IPS DF 19.7 (cell line): ENCODE data around the gene ORC4.

Experiments
- DNase-seq: peaks from one replicate; pipeline ENCODE4 v3.0.0-alpha.2; 2013; ENCODE audit warnings: low read depth, low spot score

Gene ORC4

DNA sequence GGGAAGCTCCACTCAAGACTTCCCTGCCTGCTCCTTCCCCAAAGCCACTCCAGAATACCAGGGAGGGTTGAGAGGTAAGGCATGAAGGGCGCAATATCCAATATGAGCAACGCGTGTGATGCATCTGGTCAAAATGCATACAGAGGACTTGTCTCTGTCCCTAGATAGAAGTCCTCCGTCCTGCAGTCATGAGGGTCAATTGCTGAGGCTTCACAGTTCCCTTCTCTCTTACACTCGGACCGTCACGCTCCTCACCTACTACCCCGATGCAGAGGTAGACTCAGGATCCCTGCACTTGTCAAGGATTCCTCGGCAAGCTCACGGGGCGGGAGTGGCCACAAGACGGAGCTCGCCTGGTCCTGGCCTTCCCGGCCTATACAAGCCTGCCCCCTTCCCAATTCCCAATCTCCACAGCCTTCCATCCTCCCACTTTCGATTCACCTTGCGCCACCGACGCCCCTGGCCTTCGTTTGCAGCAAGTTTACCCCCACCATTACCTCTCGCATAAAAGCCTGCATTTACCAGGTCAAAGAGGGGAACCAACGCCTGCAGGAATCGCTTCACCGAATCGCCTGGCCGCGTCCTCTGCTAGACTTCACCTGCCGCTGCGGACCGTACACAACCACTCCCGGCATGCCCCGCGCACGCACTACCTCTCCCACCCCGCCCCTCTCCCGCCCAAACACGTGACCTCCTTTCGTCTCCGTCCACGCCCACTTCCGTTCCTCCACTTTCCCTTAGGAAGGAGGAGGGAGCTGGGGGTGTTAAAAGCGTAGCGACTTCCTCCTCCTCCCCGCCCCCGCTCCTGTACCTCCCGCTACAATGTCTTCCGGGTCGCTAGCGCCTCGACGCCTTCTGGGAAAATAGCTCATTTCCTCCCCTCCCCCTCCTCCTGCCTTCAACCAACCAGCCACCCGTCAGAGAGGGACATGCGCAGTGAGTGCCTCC is at the start of gene ORC4:
Gene ORC4 (minus strand): TSS at position 627 of the 948 bp plus-strand sequence. CDS start 44,779 bp downstream, outside the sequence.
- peak; percentile 97 for DNase-seq

DNA sequence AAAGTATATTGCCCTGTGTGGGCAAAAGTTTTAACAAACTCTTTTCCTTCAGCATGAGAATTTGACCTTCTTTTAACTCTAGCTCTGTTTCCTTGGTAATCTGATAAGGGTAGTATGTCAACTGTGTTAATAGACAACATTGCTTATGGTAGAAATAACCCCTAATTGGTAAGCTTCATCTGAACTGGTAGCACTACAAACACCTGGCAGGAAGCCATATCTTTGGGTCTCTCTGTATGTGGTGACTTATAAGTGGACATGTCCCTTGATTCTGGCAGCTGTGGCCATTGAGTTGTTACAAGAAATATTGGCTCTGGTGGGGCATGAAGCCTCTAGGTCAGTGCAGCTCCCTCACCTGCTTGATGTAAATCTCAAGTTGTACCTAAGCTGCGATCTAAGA is 47.3 kb upstream of the ORC4 start:
- DNase-seq, result no peak

DNA sequence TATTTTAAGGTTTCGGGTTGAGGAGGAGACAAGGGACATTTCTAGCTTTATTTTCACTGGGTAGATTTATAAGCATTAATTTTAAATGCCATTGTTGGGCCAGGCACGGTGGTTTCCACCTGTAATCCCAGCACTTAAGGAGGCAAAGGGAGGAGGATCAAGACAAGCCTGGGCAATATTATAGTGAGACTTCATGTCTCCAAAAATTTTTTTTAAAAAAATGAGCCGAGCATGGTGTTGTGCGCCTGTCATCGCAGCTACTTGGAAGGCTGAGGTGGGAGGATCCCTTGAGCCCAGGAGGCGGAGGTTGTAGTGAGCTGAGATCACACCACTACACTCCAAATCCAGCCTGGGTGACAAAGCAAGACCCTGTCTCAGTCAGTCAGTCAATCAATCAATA is 45.4 kb upstream of the ORC4 start:
- DNase-seq, result no peak

DNA sequence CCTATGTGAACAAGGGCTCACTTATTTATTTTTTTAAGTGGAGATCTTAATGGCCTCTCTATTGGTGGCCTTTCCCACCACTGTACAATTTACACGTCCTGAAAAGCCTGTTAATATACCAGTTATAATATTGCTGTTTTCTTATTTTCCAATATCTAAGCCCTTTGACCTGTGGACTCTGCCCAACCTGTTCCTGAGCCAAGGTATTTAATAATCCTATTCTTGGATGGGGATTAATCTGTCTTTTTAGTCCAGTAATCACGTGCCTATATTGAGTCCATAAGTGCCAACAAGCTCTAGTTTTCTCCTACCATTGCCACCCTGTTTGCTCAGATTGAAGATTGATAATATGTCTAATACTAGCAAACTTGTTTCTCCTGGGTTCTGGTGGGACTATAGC is 43.1 kb upstream of the ORC4 start:
- no peak for DNase-seq

DNA sequence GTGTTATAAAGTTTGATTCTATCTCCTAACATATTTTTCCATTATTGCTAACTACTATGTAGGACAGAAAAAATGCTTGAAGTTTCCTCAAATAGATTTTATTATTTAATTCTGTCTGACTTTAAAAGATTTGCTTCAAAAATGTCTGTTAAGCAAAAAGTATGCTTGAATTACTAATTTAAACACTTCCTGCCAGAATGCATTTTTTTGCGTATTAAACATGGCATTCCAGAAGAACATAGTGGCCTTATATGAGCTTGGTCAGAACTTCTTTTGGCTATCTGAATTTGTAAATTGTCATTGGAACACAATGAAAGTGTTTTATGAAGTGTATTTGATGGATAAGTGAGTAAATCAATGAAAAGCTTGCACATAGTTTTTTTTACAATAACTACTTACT is 38.1 kb upstream of the ORC4 start:
- DNase-seq, result no peak

DNA sequence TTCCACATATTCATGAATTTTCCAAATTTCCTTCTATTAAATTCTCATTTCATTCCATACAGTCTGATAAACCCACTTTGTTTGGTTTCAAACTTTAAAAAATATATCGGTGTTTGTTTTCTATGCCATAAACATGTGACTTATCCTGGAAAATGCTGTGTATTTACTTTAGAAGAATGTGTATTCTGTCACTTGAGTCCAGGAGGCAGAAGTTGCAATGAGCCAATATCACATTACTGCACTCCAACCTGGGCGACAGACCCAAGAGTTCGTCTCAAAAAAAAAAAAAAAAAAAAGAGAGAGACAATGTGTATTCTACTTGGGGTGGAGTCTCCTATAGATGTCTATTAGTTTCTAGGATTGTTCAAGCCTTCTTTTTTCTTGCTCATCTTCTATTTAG is 32.1 kb upstream of the ORC4 start:
- DNase-seq, result no peak

DNA sequence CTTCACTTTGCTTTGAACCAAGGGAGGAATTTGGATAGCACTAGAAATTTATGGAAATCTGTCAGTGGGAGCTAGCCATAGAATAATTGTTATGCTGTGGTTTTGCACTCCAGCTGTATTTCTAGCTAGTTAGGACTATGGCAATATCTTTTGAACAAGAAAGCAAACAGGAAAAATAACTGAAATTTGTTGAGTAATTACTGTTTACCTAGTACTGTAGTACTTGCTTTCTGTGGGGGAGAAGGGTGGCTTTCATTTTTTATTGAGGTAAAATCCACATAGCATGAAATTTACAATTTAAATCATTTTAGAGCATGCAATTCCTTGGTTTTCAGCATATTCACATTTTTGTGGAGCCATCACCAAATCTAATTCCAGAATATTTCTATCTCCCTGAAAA is 28.7 kb upstream of the ORC4 start:
- DNase-seq, result no peak

DNA sequence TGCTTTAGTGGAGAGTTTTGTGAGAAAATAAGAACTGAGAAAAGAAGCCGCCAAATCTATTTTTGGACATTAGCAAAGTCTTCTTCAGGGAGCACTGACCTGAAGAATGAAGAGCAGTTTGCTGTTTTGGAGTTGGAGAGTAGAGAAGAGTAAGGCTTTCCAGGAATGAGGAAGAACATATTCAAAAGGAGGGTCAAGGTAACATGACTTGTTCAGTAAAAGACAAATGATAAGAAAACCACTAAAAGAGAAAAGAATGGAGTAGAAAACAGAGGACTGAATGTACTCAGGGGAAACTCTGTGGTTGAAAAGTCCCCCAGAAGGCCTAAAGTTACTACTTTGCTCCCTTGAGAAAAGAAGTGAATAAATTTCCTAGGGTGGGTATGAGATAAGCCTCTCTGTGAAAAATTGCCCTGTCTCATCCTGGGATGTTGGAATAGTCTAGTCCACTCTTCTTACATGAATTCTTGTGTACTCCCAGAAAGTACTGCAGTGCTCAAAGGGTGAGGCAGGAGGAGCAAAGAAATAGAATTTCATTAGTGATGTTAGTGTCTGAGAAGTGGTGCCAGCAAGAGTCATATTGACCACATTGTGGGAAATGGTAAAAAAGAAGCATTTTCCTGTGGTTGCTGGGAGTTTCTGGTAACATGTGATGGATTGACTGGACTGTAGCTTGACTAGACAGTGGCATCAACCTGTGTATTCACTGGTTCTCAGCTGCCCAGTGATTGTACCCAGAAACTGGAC is 28.1 kb upstream of the ORC4 start:
- DNase-seq, result no peak

DNA sequence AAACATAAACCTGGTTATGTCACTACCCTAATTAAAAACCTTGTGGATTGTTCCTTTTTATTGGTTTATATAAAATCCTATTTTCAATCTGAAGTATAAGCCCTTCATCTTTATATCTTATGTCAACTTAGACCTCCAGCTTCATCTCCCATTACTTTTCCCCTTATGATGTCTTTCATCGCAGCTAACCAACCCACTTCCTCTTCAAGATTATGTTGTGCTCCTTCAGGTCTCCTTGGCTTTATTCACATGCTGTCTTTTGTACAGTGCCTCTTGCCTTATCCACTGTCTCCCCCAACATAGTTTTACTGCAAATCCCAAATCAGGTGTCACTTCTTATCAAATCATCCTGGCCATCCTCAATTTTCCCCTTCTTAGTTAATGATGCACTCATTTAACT is 26.3 kb upstream of the ORC4 start:
- DNase-seq, result no peak

DNA sequence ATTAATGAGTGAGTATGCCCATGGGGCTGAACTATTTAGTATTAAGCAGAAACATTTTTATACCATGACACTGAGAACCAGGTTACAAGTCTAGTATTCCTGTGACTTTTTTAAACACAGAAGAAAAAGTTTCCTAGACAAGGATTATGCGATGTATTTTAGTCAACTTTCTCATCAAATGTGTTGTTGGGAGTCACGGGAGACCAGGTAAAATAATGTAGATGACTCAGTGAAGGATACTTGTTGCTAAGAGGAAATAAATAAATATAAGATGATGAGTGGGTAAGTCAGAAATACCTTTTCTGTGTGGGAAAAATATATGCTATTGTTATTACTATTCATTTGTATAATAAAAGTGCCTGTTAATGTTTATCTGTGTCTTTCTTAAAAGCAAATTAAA is 23.8 kb upstream of the ORC4 start:
- no peak for DNase-seq

DNA sequence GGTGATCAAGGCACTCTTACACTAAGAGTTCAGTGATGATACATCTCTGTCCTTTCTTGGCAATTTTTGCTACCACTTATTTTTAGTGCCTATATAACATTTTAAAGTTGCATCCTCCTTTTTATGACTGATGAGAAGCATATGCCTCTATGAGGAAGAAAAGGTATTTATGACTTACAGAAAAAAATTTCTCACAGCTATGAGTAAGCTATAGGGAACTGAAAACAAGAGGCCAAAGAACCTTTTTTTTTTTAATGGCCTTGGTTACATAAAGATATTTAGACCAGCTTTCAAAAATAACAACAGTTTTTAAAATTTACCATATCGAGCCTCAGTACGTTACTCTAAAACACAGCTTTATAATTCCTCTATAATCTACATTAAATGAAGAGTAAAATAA is 21.7 kb upstream of the ORC4 start:
- no peak for DNase-seq

DNA sequence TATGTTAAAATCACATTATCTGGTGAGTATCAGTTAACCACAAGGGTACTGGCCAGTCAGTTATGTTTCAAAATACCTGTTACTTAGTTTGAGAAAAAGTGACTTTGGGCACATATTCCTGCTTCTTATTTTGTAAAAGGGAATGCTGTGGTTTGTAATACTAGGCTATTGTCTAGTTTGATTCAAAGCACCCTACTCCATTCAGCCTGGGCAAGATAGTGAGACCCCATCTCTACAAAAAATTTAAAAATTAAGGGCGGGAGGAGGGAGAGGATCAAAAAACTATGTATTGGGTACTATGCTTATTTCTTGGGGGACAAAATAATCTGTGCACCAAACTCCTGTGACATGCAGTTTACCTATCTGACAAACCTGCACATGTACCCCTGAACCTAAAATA is 19.2 kb upstream of the ORC4 start:
- DNase-seq, result no peak

DNA sequence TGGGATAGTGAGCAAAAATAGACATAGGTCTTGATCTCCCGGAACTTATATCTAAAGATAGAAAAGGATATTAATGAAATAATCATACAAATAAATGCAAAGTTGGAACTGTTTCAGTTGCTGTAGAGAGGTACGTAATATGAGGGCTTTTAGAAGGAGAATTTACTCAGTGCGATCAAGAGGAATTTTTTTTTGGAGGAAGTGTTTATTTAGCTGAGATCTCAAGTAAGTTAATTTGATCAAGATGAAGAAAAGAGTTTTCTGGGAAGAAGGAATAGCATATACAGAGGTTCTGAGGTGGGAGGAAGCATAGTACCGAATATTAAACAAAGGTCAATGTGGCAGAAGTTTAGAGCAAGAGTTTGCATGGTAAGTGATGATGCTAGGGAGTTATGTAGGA is 11.7 kb upstream of the ORC4 start:
- no peak for DNase-seq

DNA sequence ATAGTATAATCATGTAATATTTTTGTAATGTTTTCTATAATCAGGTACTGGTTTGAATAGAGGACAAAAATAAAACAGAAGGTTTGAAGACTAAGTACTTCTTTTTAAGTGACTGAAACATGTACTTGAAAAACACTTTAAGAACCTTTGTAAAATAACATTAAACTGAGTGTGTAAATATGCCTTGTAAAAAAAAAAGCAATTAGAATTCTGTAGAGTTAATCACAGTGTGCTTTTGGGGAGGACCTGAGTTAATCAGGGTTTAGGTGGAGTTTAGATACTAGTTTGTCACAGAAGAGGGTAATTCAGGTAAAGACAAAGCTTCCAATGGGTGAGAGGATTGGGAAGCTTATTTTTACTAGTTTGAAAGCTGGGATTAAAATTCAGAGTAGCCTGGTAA is 10.6 kb upstream of the ORC4 start:
- no peak for DNase-seq

DNA sequence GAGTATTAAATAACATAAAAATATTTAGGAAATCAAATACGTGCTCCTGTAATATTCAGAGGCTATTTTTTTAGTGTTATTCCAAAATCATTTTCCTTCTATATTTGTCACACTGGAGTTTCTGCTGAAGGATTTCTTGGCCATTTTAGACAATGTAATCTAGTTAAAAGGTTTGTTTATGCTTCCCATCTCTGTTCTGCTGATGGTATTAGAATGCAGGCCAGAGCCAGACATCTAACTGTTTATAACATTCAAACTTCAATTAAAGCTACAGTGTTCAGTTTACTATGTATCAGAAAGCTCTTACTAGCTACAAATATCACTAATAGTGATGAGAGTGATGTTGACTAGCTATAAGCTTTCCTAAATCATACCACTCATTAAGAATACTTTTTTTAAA is 8.2 kb upstream of the ORC4 start:
- DNase-seq, result no peak

DNA sequence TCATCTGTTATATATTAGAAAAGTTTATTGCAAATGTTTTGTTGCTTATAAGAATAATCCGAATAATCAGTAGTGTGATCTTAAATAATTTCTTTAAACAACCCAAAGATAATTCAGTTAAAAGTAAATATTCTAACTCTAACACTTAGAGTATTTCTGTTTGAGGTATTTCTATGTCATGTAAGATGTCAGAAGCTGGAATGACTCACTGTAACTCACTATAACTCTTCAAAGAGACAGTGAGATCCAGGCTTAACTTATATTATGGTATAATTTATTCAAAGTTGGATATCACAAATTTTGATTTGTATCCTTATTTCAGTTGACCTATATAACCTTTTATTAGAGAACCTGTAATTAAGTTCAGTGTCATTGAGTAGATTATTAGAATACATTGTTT is 7.3 kb upstream of the ORC4 start:
- no peak for DNase-seq

DNA sequence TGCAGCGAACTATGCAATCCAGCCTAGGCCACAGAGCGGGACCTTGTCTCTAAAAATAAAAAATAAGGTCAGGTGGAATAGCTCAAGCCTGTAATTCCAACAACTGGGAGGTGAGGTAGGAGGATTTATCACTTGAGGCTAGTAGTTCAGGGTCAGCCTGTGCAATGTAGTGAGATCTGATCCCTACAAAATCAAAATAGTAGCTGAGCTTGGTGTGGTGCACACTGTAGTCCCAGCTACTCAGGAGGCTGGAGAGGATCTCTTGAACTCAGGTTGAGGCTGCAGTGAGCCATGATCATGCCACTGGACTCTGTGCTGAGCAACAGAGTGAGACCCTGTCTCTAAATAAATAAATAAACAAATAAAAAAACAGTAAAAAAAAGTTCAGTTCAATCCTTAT is 6.0 kb upstream of the ORC4 start:
- no peak for DNase-seq

DNA sequence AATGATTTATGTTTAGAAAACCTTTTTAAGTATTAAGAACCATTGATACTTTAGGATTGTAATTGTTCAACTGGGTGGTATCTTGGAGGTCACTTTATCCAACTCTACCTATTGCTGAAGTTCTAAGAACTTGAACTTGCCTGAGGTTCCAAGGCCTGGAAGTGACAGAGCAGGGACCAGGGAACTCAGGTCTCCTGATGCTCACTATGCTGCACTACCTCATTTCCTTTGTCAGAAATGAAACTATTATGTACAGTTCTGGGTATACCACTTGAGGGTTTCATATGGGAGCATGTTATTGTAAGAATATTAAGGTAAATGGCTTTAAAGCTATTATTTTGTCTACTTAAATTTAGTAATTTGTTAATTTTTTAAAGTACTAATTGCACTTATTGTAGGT is 3.3 kb upstream of the ORC4 start:
- DNase-seq, result no peak

DNA sequence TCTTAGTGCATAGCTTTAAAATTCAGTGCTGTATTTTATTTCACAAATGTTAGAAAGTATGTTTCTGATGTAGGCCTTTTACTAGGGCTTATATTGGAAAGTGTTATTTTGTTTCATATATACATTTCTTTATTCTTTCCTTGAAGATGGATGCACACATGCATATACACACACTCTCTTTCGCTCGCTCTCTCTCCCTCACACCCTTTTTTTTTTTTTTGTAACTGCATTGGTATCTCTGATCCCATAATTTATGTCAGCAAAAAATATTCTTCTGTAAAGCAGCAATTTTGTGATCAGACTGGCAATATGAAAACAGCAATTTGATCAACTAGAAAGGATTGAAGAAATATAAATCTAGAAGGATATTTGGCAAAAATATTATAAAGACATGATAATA is 2.3 kb upstream of the ORC4 start:
- DNase-seq, result no peak

DNA sequence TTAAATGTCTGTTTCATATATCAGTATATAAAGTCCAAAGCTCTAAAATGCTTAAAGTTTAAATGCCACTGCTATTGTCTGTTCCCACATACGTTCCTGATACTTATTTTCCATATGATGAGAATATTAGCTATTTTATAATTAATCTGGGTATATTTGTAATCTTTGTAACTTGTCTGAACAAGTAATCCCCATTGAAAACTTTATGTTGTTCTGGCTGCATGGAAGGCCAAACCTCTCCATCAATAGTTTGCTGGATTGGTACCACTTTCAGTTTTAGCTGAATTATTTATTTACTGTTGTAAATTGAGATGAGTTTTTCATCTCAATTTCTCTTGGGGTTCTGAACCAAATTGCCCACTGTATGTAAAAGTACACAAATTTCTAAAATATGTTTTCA is 1.8 kb upstream of the ORC4 start:
- no peak for DNase-seq

DNA sequence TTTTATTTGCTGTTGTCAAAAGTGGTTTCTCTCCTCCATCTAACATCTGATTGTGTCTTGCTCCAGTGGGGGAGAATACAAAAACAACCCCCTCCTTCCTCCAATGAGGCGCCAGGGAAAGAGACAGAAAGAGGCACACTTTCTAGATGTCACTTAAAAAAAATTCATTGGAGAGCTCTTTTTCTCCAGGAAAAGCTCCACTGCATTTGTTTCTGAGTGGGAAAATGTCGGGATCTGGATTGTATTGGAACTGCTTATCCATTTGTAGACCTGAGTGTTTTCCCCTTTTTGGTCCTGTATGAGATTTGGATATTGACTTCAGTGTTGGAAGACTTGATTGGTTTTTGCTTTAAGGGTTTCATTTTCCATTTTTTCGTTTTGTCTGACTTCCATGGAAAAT is 1.3 kb upstream of the ORC4 start:
- no peak for DNase-seq

DNA sequence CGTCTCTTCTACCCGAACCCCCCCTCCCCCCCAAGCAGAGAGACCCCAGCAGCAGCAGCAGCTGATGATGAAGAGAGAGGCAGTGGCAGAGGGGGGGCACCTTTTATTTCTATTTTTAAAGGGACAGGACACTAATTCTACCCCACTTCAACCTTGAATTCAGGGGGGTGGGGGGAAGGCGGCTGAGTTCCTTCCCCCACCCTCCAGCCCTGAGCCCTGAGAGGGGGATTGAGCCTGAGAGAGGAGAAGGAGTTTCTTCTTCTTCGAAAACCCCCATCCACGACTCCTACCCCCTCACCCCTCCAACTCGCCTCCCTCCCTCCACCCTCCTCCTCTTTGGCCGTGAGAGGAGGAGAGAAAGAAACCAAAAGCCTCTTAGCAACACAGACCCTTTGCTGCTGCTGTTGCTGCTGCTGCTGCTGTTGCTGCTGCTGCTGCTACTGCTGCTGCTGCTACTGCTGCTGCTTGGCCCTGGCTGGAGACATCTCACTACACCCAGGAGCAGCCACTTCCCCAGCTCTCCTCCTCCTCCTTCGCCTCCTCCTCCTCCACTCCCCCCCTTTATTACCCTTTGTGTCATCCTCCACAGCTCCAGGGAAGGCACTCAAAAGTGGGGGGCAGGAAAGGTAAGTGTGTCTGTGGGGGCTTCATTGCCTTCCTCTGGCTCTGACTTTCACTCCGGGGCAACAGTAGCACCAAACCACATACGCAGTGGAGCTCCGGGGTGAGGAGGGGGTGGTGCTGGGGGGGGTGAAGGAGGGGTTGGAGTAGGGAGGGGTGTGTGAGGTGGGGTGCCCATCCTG is 723 bp upstream of the ORC4 start, which contains the start of gene MBD5:
Gene MBD5 (plus strand): TSS at position 33 of the 803 bp plus-strand sequence.
- no peak for DNase-seq
